Measurements from ENCODE around the gene NR1I3.
A peak's percentile ranks its signal among the peaks of the same experiment; 100 is the strongest.

DNA sequence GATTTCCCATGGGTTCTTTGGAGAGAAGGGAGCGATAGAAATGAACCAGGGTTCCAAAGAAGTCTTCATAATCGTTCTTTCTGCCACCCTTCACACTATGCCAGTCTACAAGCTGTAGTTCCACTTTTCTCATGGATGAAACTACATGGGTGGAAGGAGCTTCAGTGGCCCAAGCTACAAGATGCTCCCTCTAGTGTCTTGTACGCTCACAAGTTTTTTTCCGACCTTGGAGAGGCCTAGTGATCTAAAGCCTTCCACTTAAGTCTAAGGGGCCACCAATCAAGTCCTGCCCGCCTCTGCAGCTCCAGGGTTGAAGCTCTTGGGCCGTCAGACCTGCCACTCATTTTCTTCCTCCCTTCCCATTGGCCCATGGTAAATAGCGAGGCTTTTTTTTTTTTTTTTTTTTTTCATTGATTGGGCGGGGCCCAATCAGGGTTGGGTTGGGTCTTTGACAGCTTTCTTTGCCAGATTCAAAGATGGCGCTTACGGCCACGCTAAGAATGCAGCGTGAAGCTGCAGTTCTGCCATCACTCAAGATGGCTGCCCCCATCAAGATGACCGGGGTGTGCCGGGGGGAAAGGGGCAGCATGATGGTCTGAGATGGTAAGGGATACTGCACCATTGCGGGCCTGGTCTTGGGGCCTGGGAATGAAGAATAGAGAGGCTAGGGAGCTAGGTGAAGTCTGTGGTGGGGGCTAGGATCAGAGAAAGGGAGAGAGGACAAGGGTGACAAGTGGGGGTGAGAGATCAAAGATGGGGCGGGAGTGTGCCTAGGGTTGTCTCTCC is 12.3 kb downstream of the NR1I3 start, which contains the start of gene TOMM40L:
- peak; percentile 52 for TF ChIP-seq CTCF (conservative IDR thresholded peaks at IDR 0.05)
- no peak for TF ChIP-seq EZH2 (IDR thresholded peaks at IDR 0.05; ENCODE audit: low read depth)

All from PC-9 (cell line).